Adrenal gland (tissue), 12 donors: ENCODE results near the gene HSFX3. TPM values are rescaled to one million over a fixed set of nuclear protein-coding genes. Genes with fewer than 3 reads are reported as not detected.

ENCODE experiments used
- DNase-seq, 7 donors: peaks; one replicate each; pipeline ENCODE4 v3.0.0-alpha.2; 2019 to 2020
- H3K27ac ChIP-seq, 5 donors: fragments of 200-600 bp; sonication (generic) in 4 of 5; 1 replicate in 3 of 5; 2 replicates in 2 of 5; pipeline versions ENCODE4 v1.5.1 to v1.8.0; 2016 to 2020; ENCODE audit warnings: mild to moderate bottlenecking in 1 of 5
- H3K27me3 ChIP-seq: fragments of 200-600 bp; 2 replicates; pipeline ENCODE4 v1.8.0; 2021
- H3K36me3 ChIP-seq, 2 donors: fragments of 200-600 bp; replicated peaks in 1 of 2; 1 replicate in 1 of 2; 2 replicates in 1 of 2; pipeline versions ENCODE4 v1.5.1 to v1.8.0; 2018 to 2022
- H3K4me1 ChIP-seq, 2 donors: fragments of 200-600 bp; replicated peaks in 1 of 2; 1 replicate in 1 of 2; 2 replicates in 1 of 2; pipeline versions ENCODE4 v1.5.1 to v1.8.0; 2018 to 2021
- H3K4me3 ChIP-seq, 4 donors: fragments of 200-600 bp; sonication (generic) in 3 of 4; one replicate each; pipeline ENCODE4 v1.5.1; 2016 to 2018
- H3K9me3 ChIP-seq, 3 donors: fragments of 200-600 bp; sonication (generic) in 1 of 3; replicated peaks in 1 of 3; 1 replicate in 2 of 3; 2 replicates in 1 of 3; pipeline versions ENCODE4 v1.5.1 to v1.8.0; 2016 to 2021
- POLR2A ChIP-seq, 2 donors: fragments of 450-650 bp; IDR thresholded peaks; one replicate each; pipeline ENCODE4 v1.6.1; 2017; ENCODE audit warnings: antibody characterized with exemption in 2 of 2, mild to moderate bottlenecking in 2 of 2, moderate library complexity in 1 of 2
- WGBS, 4 donors: extraction: QIAGEN DNeasy Blood & Tissue Kit in 2 of 4; methylation state at CpG; one replicate each; pipeline versions ENCODE4 v1.1.5 to v1.1.7; 2013 to 2017; 5-methylcytosine and 5-hydroxymethylcytosine counted together
- intact Hi-C, 2 donors: fragments of 100-400 bp; cut with DNase I; formaldehyde crosslinking; loops; one replicate each; pipeline versions ENCODE4 v1.14.1 to v1.15.0; 2022 to 2023
- polyA plus RNA-seq, 3 donors: library from polyadenylated mRNA; stranded (reverse); fragments of 200-250 nt in 2 of 3; fragments of 350-450 nt in 1 of 3; fragmentation: Illumina TruSeq in 1 of 3; extraction: RNeasy Lipid Tissue Mini Kit (QIAGEN cat#74804) in 1 of 3; gene quantifications; one replicate each; pipeline ENCODE4 v1.2.3, GENCODE V29; 2013 to 2014
- total RNA-seq, 9 donors: library from RNA; depleted of rRNA in 4 of 9; stranded (reverse); fragments of >200 nt in 4 of 9; fragments of 120-200 nt in 1 of 9; fragmentation: NEBNext Ultra II Directional in 1 of 9; extraction: Animal tissue kit (Norgen Biotek cat#: 25700) in 1 of 9; gene quantifications; one replicate each; pipeline versions ENCODE4 v1.1.0 to v1.2.4, GENCODE V29; 2013 to 2023
- TF ChIP-seq, protein P1 (sequence below), 6 experiments: fragments of 450-650 bp in 4 of 6; fragments of 200-600 bp in 2 of 6; sonication (generic) in 1 of 6; IDR thresholded peaks; 1 replicate in 5 of 6; 2 replicates in 1 of 6; pipeline versions ENCODE4 v1.5.1 to v1.8.0; 2016 to 2021; ENCODE audit warnings: antibody characterized with exemption in 6 of 6, mild to moderate bottlenecking in 2 of 6, moderate library complexity in 1 of 6
- donor health status: healthy with polysubstance abuse.
- donor health status: Bipolar disorder and iron deficiency.
- donor health status: DM: yes; HTN: yes; CAD: no.
- donor health status: DM: no; HTN: no; CAD: no.
- donor health status: DM: no; HTN: no; CAD: no.
- donor health status: DM: yes; HTN: yes; CAD: no.

The HSFX3 gene
- total and polyA plus RNA-seq, 12 donors, result not detected

- TF ChIP-seq, protein P1, sequence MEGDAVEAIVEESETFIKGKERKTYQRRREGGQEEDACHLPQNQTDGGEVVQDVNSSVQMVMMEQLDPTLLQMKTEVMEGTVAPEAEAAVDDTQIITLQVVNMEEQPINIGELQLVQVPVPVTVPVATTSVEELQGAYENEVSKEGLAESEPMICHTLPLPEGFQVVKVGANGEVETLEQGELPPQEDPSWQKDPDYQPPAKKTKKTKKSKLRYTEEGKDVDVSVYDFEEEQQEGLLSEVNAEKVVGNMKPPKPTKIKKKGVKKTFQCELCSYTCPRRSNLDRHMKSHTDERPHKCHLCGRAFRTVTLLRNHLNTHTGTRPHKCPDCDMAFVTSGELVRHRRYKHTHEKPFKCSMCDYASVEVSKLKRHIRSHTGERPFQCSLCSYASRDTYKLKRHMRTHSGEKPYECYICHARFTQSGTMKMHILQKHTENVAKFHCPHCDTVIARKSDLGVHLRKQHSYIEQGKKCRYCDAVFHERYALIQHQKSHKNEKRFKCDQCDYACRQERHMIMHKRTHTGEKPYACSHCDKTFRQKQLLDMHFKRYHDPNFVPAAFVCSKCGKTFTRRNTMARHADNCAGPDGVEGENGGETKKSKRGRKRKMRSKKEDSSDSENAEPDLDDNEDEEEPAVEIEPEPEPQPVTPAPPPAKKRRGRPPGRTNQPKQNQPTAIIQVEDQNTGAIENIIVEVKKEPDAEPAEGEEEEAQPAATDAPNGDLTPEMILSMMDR (IDR thresholded peaks at IDR 0.05), result no peak
- TF ChIP-seq POLR2A (IDR thresholded peaks at IDR 0.05), result no peak
- Histone ChIP-seq H3K27ac (no peak overlapping the region), H3K9me3 (no peaks in the 10 kb centered on the region), H3K27me3 (peaks cover 8% of the 10 kb centered on the region), H3K4me3 (no peak overlapping the region), H3K36me3 (no peaks in the 10 kb centered on the region), H3K4me1 (no peaks in the 10 kb centered on the region)
- DNase-seq, result no peak
- intact Hi-C loops, result no loop called here
- WGBS, 4 donors, result 19 to 44% (median 27%) methylated on average over 4 of the region's 4 CpGs
Observed at GRCh38 chrX:149510386-149510785, 39.3 kb downstream of the HSFX3 start.

DNA sequence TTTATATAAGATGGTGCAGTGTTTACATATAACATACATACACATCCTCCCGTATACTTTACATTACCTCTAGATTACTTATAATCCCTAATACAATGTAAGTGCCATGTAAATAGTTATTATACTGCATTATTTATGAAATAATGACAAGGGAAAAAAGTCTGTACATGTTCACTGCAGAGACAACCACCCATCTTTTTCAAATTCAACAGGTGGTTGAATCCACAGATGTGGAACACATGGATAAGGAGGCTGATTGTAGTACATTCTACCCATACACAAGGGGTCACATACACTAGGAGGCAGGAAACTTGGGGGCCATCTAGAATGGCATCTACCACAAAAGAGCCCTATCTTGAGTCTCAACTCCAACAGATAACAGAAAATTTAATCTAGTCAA lies 41.3 kb downstream of the HSFX3 start:
- no peak overlapping the region for H3K27ac ChIP-seq
- TF ChIP-seq, protein P1 (IDR thresholded peaks at IDR 0.05), result no peak
- no peak for TF ChIP-seq POLR2A (IDR thresholded peaks at IDR 0.05)
- no peaks in the 10 kb centered on the region for H3K4me1 ChIP-seq
- H3K27me3 ChIP-seq, result peaks cover 8% of the 10 kb centered on the region
- intact Hi-C loops, result no loop called here
- WGBS, 4 donors, result 65 to 82% (median 73%) methylated on average over 1 of the region's 1 CpG
- H3K9me3 ChIP-seq, result no peaks in the 10 kb centered on the region
- no peak for DNase-seq
- no peaks in the 10 kb centered on the region for H3K36me3 ChIP-seq
- H3K4me3 ChIP-seq, result no peak overlapping the region

GRCh38 chrX:149506349-149506748 lies 43.4 kb downstream of the HSFX3 start:
- no peaks in the 10 kb centered on the region for H3K9me3 ChIP-seq
- intact Hi-C loops, result no loop called here
- H3K4me1 ChIP-seq, result no peaks in the 10 kb centered on the region
- TF ChIP-seq, protein P1 (IDR thresholded peaks at IDR 0.05), result no peak
- no peak for TF ChIP-seq POLR2A (IDR thresholded peaks at IDR 0.05)
- no peak overlapping the region for H3K4me3 ChIP-seq
- 80 to 92% (median 86%) methylated on average over 2 of the region's 2 CpGs for WGBS, 4 donors
- peaks cover 0 to 6% of the 10 kb centered on the region in 2 donors for H3K36me3 ChIP-seq
- no peak for DNase-seq
- H3K27me3 ChIP-seq, result no peaks in the 10 kb centered on the region
- H3K27ac ChIP-seq, result no peak overlapping the region

DNA sequence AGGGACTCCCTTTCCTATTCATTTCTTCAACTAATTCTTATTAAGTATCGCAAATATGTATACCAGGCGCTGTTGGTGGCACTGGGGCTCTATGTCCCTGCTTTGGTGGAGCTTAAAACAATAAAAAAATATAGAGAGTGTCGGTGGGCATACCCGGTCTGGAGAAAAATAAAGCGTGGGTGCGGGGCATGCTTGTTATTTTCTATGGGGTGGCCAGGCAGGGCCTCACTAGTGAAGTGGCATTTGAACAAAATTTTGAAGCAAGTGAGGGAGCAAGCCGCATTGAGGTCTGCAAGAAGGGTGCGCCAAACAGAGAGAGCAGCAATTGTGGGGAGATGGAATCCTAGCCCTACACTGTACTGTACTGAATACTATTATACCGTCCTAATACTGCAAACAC lies 44.1 kb downstream of the HSFX3 start:
- intact Hi-C loops, result no loop called here
- no peaks in the 10 kb centered on the region for H3K4me1 ChIP-seq
- H3K27ac ChIP-seq, result peak overlapping the region in 2 of 5 donors; percentile 89 to 92
- no peaks in the 10 kb centered on the region for H3K27me3 ChIP-seq
- no peaks in the 10 kb centered on the region for H3K9me3 ChIP-seq
- DNase-seq, result no peak
- TF ChIP-seq POLR2A (IDR thresholded peaks at IDR 0.05), result no peak
- TF ChIP-seq, protein P1 (IDR thresholded peaks at IDR 0.05), result no peak
- peaks cover 0 to 9% of the 10 kb centered on the region in 2 donors for H3K36me3 ChIP-seq
- WGBS, 4 donors, result 74 to 86% (median 82%) methylated on average over 9 of the region's 9 CpGs
- no peak overlapping the region for H3K4me3 ChIP-seq
